Lower lobe of right lung (tissue), 2 donors: Measurements from ENCODE around the gene NUMA1. TPM values are rescaled to one million over a fixed set of nuclear protein-coding genes. Genes with fewer than 3 reads are reported as not detected.

Source experiments
- ATAC-seq, 2 donors: fragments of 200-7000 bp; cut with Tn5 transposase; one replicate each; pipeline ENCODE4 v1.9.1; 2020 to 2022; ENCODE audit warnings: mild to moderate bottlenecking in 2 of 2, moderate library complexity in 2 of 2
- DNase-seq: peaks from one replicate; pipeline ENCODE4 v3.0.0-alpha.2; 2020
- H3K27ac ChIP-seq: fragments of 200-600 bp; one replicate; pipeline ENCODE4 v1.8.0; 2022
- H3K27me3 ChIP-seq: fragments of 200-600 bp; one replicate; pipeline ENCODE4 v1.8.0; 2022; ENCODE audit warnings: low read depth
- H3K36me3 ChIP-seq: fragments of 200-600 bp; one replicate; pipeline ENCODE4 v1.8.0; 2022; ENCODE audit warnings: mild to moderate bottlenecking
- H3K4me1 ChIP-seq: fragments of 200-600 bp; one replicate; pipeline ENCODE4 v1.8.0; 2022
- H3K4me3 ChIP-seq: fragments of 200-600 bp; one replicate; pipeline ENCODE4 v1.8.0; 2022; ENCODE audit warnings: mild to moderate bottlenecking
- H3K9me3 ChIP-seq: fragments of 200-600 bp; one replicate; pipeline ENCODE4 v1.8.0; 2022
- CTCF ChIP-seq: fragments of 200-600 bp; IDR thresholded peaks from one replicate; pipeline ENCODE4 v1.8.0; 2022; ENCODE audit warnings: antibody characterized with exemption, mild to moderate bottlenecking
- intact Hi-C: fragments of 100-400 bp; cut with DNase I; formaldehyde crosslinking; loops from one replicate; pipeline ENCODE4 v1.11.0; 2022
- total RNA-seq: library from RNA; stranded (reverse); fragmentation: NEBNext Ultra II Directional; extraction: Animal tissue kit (Norgen Biotek cat#: 25700); gene quantifications from one replicate; pipeline ENCODE4 v1.2.1, GENCODE V29; 2021
- donor health status: DM: no; HTN: yes; CAD: no; lungs with severe emphysema.

The NUMA1 gene
- total RNA-seq, 1 donor from 2014 or later, result 200 TPM

- TF ChIP-seq CTCF, result no peak
- H3K9me3 ChIP-seq, result no peaks in the 10 kb centered on the region
- H3K4me1 ChIP-seq, result peaks cover 26% of the 10 kb centered on the region
- ATAC-seq (no peak), DNase-seq (no peak)
- peaks cover 100% of the 10 kb centered on the region for H3K36me3 ChIP-seq
- no peak overlapping the region for H3K4me3 ChIP-seq
- intact Hi-C loops, result no loop called here
- H3K27me3 ChIP-seq, result no peaks in the 10 kb centered on the region
- no peak overlapping the region for H3K27ac ChIP-seq
Measured at GRCh38 chr11:72010529-72011233, 69.7 kb downstream of the NUMA1 start.

DNA sequence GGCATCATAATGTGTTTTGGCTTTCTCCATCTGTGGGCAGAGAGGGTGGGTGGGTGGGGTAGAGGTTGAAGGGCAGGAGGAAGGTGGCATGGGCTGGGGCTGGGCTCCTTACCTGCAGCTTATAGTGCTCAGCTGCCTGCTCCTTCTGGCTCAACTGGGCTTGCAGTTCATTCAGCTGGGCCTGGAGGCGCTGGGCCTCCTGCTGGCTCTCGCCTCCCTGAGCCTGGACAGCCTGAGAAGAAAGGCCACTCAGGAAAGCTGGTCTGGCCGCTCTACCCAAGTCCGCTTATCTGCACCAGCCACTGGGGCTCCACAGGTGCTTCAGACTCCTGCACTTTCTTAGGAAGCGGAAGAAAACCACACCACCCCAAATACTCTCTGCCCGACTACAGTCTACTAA, 71.2 kb downstream of the NUMA1 start:
- TF ChIP-seq CTCF, result no peak
- H3K36me3 ChIP-seq, result peaks cover 100% of the 10 kb centered on the region
- peaks cover 21% of the 10 kb centered on the region for H3K4me1 ChIP-seq
- H3K27me3 ChIP-seq, result no peaks in the 10 kb centered on the region
- H3K27ac ChIP-seq, result no peak overlapping the region
- intact Hi-C loops, result no loop called here
- H3K9me3 ChIP-seq, result no peaks in the 10 kb centered on the region
- ATAC-seq, result no peak
- H3K4me3 ChIP-seq, result no peak overlapping the region
- DNase-seq, result no peak

DNA sequence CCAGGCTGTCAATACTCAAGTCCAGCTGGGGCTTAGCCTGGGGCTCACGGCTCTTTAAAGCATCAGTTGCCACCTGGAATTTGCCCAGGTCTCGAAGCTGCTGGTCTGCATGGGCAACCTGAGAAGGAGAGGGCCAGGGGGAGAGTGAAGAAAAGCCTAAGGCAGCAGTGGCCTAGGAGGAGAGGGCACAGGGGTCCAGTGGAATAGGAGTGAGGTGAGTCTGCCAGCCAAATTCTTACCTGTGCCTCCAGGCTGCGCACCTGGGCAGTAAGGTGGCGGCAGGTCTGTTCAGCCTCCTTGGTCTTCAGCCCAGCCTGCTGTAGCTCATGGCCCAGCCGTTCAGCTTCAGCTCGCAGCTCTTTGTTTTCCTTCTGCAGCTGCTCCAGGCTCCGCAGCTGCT, 71.6 kb downstream of the NUMA1 start:
- H3K9me3 ChIP-seq, result no peaks in the 10 kb centered on the region
- peaks cover 16% of the 10 kb centered on the region for H3K4me1 ChIP-seq
- H3K27me3 ChIP-seq, result no peaks in the 10 kb centered on the region
- no peak for ATAC-seq
- no peak overlapping the region for H3K4me3 ChIP-seq
- no peak for DNase-seq
- no peak for TF ChIP-seq CTCF
- H3K27ac ChIP-seq, result no peak overlapping the region
- intact Hi-C loops, result no loop called here
- H3K36me3 ChIP-seq, result peaks cover 100% of the 10 kb centered on the region

DNA sequence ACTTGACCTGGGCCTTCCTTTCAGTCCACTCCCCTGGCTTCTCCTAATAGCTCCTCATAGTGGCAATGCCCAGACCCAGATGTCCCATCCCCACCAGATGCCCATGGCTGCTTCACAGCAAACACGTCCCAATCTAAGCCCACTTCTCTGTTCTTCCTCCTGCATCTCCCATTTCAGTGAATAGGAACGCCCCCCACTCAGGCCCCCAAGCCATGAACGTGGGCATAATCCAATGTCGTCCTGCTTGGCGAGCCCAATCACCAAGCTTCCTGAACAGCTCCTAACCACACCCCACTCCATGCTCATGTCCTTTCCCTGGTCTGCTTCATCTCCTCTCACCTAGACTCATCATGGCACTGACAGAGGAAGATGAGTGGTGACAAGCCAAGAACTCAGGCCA, 72.8 kb downstream of the NUMA1 start:
- no peak for DNase-seq
- TF ChIP-seq CTCF, result no peak
- ATAC-seq, result no peak
- no peak overlapping the region for H3K4me3 ChIP-seq
- intact Hi-C loops, result no loop called here
- peaks cover 100% of the 10 kb centered on the region for H3K36me3 ChIP-seq
- H3K27ac ChIP-seq, result no peak overlapping the region
- no peaks in the 10 kb centered on the region for H3K9me3 ChIP-seq
- H3K27me3 ChIP-seq, result no peaks in the 10 kb centered on the region
- peaks cover 6% of the 10 kb centered on the region for H3K4me1 ChIP-seq

GRCh38 chr11:72007089-72007476, 73.3 kb downstream of the NUMA1 start:
- H3K9me3 ChIP-seq, result no peaks in the 10 kb centered on the region
- H3K36me3 ChIP-seq, result peaks cover 100% of the 10 kb centered on the region
- H3K4me1 ChIP-seq, result peaks cover 1% of the 10 kb centered on the region
- TF ChIP-seq CTCF, result no peak
- intact Hi-C loops, result no loop called here
- ATAC-seq (no peak), DNase-seq (no peak)
- H3K27ac ChIP-seq, result no peak overlapping the region
- no peak overlapping the region for H3K4me3 ChIP-seq
- no peaks in the 10 kb centered on the region for H3K27me3 ChIP-seq
